NCI-H526 treated with DMSO at 0.1 percent for 48 hours (cell line): Measurements from ENCODE around the gene AOC1.

Experiments used
- DNase-seq: peaks from one replicate; lab custom pipeline; 2025; lab: John Stamatoyannopoulos, UW

Gene AOC1

GRCh38 chr7:150858236-150859197, 6.2 kb downstream of the AOC1 start:
- DNase-seq, result no peak

- no peak for DNase-seq
Observed at GRCh38 chr7:150860291-150860977, 8.1 kb downstream of the AOC1 start.

GRCh38 chr7:150860978-150861295, 8.6 kb downstream of the AOC1 start:
- no peak for DNase-seq

GRCh38 chr7:150862356-150862755, 10.0 kb downstream of the AOC1 start:
- no peak for DNase-seq

- DNase-seq, result no peak
Observed at GRCh38 chr7:150863946-150864345, 11.6 kb downstream of the AOC1 start.

- DNase-seq, result no peak
Observed at GRCh38 chr7:150866932-150867564, 14.7 kb downstream of the AOC1 start.

GRCh38 chr7:150867605-150868004, 15.3 kb downstream of the AOC1 start:
- no peak for DNase-seq

- no peak for DNase-seq
Observed at GRCh38 chr7:150869467-150869866, 17.1 kb downstream of the AOC1 start.

- no peak for DNase-seq
Observed at GRCh38 chr7:150871601-150872000, 19.3 kb downstream of the AOC1 start.

- DNase-seq, result no peak
Observed at GRCh38 chr7:150874401-150875198, 22.3 kb downstream of the AOC1 start.

GRCh38 chr7:150875791-150876190, 23.5 kb downstream of the AOC1 start:
- DNase-seq, result no peak

- DNase-seq, result peak; percentile 76
Observed at GRCh38 chr7:150876817-150877526, 24.7 kb downstream of the AOC1 start.

GRCh38 chr7:150877536-150877935, 25.2 kb downstream of the AOC1 start:
- DNase-seq, result no peak

GRCh38 chr7:150879345-150879744, 27.0 kb downstream of the AOC1 start:
- DNase-seq, result no peak

GRCh38 chr7:150881189-150881588, 28.9 kb downstream of the AOC1 start:
- no peak for DNase-seq

- DNase-seq, result no peak
Observed at GRCh38 chr7:150890853-150891584, 38.7 kb downstream of the AOC1 start.

- no peak for DNase-seq
Observed at GRCh38 chr7:150891740-150892139, 39.4 kb downstream of the AOC1 start.

GRCh38 chr7:150895809-150896208, 43.5 kb downstream of the AOC1 start:
- DNase-seq, result no peak

GRCh38 chr7:150896562-150897209, 44.4 kb downstream of the AOC1 start:
- DNase-seq, result no peak
